Lower leg skin (tissue), 3 donors: ENCODE data around the gene PIWIL4.

Experiments used
- CTCF ChIP-seq, 3 donors: fragments of 450-650 bp; IDR thresholded peaks; one replicate each; pipeline ENCODE4 v1.5.1; 2016; ENCODE audit warnings: antibody characterized with exemption in 3 of 3, mild to moderate bottlenecking in 3 of 3, moderate library complexity in 2 of 3
- POLR2A ChIP-seq, 2 donors: fragments of 450-650 bp; IDR thresholded peaks; one replicate each; pipeline ENCODE4 v1.6.1; 2016 to 2017; ENCODE audit warnings: antibody characterized with exemption in 2 of 2, mild to moderate bottlenecking in 1 of 2, moderate library complexity in 1 of 2

- no peak for TF ChIP-seq CTCF (IDR thresholded peaks at IDR 0.05)
- no peak for TF ChIP-seq POLR2A (IDR thresholded peaks at IDR 0.05)
Measured at GRCh38 chr11:94599510-94599909, 32.3 kb downstream of the PIWIL4 start.
